Measurements from ENCODE around the gene KCNT2. TPM values are rescaled to one million over a fixed set of nuclear protein-coding genes. Genes with fewer than 3 reads are reported as not detected.
"Not testable (repeated sequence)": the region's sequence is repeated elsewhere in the genome, so short reads cannot be mapped to it uniquely, and the experiment has no call there.

KCNT2 gene
- not detected for total RNA-seq

DNA sequence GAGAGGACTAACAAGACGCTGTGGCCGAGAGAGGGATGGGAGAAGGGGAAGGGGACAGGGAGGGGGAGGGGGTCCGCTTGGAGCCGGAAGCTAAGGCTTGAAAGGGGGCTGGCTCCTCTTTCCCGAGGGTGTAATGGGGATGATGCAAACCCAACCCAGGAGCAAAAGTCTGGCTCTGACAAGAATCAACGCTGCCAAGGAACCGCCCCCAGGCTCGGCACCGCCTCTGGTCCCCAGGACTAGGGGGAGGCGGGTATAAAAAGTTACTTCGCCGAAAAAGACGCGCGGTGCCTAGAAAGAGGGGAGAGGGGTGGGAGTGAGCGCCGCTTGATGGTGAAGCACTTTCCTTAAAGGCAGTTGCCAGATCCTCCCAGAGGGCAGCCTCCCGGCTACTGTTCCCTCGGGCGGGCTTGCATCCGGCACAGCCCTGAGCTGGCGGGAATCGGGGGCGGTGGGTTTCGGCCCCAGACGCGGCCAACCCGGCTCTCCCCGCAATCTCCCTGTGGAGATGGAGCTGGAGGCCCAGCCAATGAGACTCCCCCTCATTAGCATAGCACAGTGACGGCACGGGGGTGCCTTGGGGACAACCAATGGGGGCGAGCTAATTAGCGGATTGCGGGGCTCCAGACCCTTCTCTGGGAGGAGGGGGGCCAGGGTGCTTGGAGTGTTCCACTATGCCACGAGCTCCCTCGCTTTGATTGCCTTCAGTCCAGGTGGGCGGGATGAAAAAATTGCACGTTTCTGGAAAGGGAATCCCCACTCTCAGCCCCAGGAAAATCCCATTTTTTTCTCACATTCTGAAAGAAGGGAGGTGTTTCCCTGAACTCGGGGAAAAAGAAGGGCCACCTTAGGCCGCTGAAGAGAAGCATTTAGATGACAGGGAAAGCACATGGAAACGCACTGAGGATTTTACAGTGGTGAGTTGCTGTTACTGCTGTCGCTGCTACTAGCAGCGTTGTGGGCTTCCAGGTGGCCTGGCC, at the start of gene KCNT2:
TSS of gene KCNT2 (minus strand) at position 51 of the 980 bp plus-strand sequence. CDS start 131 bp downstream, outside the sequence.
- no peak for DNase-seq
- Mint-ChIP-seq H3K4me1 (peaks cover 5% of the 10 kb centered on the region), H3K36me3 (ENCODE audit: low read depth) (no peaks in the 10 kb centered on the region), H3K27me3 (peaks cover 42% of the 10 kb centered on the region), H3K4me3 (peak within 1 kb of the TSS; percentile 2), H3K9me3 (no peaks in the 10 kb centered on the region), H3K27ac (no peak within 1 kb of the TSS)
- CTCF ChIA-PET = no interaction called here
- POLR2A ChIA-PET = no interaction called here

DNA sequence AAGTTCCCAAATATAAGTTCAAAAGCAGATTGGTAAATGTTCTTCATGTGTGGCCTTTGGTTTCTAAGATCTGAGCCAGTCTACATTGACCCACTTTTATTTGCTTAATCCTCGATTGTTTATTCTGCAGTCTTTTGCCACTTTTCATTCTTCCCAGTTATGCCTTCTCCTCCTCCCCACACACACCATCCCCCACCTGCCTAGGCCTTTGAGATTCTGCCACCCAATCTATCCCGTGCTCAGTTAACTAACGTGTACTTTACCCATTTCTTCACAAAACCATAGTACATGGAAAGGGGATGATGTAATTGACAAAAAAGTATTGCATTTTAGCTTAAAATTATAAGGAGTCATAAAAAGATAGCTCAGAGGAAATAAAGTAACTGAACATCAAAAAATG, 47.3 kb upstream of the KCNT2 start:
- DNase-seq = no peak
- H3K27ac Mint-ChIP-seq = no peak overlapping the region
- CTCF ChIA-PET = interaction anchor here (0.6 kb wide), 1 partner anchor 80 kb away, joined by 5 read pairs; no protein-coding TSS in a partner anchor
- no peak overlapping the region for H3K4me3 Mint-ChIP-seq
- H3K36me3 Mint-ChIP-seq (ENCODE audit: low read depth) = no peaks in the 10 kb centered on the region
- H3K4me1 Mint-ChIP-seq = peaks cover 14% of the 10 kb centered on the region
- POLR2A ChIA-PET = no interaction called here
- H3K9me3 Mint-ChIP-seq = no peaks in the 10 kb centered on the region
- H3K27me3 Mint-ChIP-seq = no peaks in the 10 kb centered on the region

DNA sequence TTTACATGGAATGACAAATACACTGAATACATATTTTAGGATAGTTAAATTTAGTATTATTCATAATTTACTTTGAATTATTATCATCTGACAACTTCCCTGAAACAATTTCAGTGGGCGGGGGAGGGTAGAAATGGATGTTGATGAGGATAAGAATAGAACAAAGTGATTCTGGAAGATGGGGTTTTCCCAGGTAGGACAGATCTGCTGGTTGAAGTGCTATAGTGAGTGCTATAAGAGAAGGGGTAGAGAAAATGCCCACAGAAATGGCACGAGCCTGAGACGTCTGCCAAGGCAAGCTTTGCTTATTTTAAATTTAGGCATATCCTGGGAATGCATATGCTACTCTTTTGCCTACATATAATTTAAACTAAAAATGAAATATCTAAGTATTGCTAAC, 46.8 kb upstream of the KCNT2 start:
- Mint-ChIP-seq H3K27ac (no peak overlapping the region), H3K9me3 (no peaks in the 10 kb centered on the region), H3K27me3 (no peaks in the 10 kb centered on the region), H3K4me3 (no peak overlapping the region), H3K4me1 (peaks cover 15% of the 10 kb centered on the region), H3K36me3 (ENCODE audit: low read depth) (no peaks in the 10 kb centered on the region)
- POLR2A ChIA-PET = no interaction called here
- CTCF ChIA-PET = interaction anchor here (0.6 kb wide), 1 partner anchor 80 kb away, joined by 5 read pairs; no protein-coding TSS in a partner anchor
- DNase-seq = no peak

DNA sequence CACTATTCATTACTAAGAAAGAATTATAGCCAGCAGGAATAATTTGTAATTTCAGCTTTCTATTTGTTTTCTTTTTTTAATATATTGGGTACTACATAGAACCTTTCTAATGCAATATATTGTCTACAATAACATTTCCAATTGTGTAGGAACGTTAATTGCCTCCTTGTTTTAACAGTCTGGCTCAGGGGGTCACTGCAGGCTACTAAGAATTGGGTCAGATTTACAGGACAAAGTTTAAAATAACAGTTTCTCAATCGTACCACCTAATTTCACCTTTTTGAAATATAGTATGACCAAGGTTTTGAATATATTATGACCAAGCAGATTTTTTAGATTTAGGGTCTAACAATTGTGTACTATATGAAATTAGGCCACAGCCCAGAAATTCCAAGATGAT, 46.0 kb upstream of the KCNT2 start:
- DNase-seq = no peak
- H3K36me3 Mint-ChIP-seq (ENCODE audit: low read depth) = no peaks in the 10 kb centered on the region
- ChIA-PET POLR2A (no interaction called here), CTCF (no interaction called here)
- H3K4me1 Mint-ChIP-seq = peaks cover 15% of the 10 kb centered on the region
- no peak overlapping the region for H3K27ac Mint-ChIP-seq
- H3K27me3 Mint-ChIP-seq = no peaks in the 10 kb centered on the region
- H3K9me3 Mint-ChIP-seq = no peaks in the 10 kb centered on the region
- H3K4me3 Mint-ChIP-seq = no peak overlapping the region

DNA sequence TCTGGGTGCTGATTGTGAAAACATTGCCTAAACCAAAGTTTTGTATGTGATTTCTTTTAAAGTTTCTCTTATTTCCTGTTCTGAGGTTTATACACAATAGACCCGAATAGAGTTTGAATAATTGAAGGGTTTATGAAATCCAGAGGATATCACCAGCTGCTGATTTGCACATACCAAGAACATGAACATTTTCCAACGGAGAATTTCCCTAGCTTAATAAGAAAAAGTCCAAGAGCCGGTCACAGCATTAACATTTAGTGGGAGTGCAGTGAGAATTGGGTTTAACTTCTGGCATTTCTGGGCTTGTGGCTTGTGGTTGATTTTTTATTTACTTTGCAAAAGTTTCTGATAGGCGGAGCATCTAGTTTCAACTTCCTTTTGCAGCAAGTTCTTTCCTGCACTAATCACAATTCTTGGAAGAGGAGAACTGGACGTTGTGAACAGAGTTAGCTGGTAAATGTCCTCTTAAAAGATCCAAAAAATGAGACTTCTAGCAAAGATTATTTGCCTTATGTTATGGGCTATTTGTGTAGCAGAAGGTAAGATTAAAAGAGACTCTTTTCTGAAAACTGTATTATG, 43.5 kb upstream of the KCNT2 start, which contains the start of gene CFH:
TSS of gene CFH (plus strand) at position 407 of the 579 bp plus-strand sequence. CDS start at position 482, 75 bp downstream.
- no peaks in the 10 kb centered on the region for H3K9me3 Mint-ChIP-seq
- ChIA-PET CTCF (no interaction called here), POLR2A (no interaction called here)
- H3K4me1 Mint-ChIP-seq = peaks cover 15% of the 10 kb centered on the region
- peak within 1 kb of the TSS; percentile 52 for H3K4me3 Mint-ChIP-seq
- peak within 1 kb of the TSS; percentile 16 for H3K27ac Mint-ChIP-seq
- H3K27me3 Mint-ChIP-seq = peaks cover 4% of the 10 kb centered on the region
- DNase-seq = peak; percentile 16
- no peaks in the 10 kb centered on the region for H3K36me3 Mint-ChIP-seq (ENCODE audit: low read depth)

DNA sequence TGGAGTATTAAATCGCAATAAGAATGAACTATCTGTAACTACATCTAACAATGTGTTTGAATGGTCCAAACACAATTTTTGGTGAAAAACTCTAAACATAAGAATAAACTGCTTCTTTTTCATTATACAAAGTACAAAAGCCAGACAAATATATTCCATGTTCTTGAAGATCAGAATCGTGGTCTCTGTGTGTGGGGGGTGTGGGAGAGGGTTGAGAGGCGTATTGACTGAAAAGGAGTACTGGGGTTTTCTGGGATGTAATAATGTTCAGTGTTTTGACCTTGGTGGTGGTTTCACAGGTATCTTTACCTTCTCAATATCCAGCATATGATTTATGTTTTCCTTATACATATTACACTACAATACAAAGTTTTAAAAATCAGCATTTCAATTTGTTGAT, 42.8 kb upstream of the KCNT2 start:
- Mint-ChIP-seq H3K36me3 (ENCODE audit: low read depth) (no peaks in the 10 kb centered on the region), H3K27ac (no peak overlapping the region), H3K9me3 (no peaks in the 10 kb centered on the region), H3K4me1 (peaks cover 15% of the 10 kb centered on the region), H3K4me3 (no peak overlapping the region), H3K27me3 (peaks cover 4% of the 10 kb centered on the region)
- ChIA-PET CTCF (no interaction called here), POLR2A (no interaction called here)
- no peak for DNase-seq

DNA sequence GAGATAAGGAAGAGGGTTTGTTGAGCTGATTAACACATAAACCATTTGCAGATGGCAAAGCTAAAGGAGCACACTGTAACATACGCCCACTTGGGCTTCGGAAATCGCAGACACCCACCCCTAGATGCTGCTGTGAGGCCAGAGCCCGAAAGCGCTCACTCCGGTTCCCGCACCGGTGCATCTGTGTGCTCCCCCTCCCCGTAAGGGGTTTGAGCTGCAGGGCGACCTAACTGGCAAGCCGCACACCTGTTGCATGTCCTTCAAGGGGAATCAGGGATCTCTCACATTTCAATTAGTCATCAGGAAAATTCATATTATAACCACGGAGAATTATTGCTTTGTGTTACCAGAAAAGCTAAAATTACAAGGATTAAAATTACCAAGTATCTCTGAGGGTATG, 42.2 kb upstream of the KCNT2 start:
- DNase-seq = no peak
- ChIA-PET CTCF (no interaction called here), POLR2A (no interaction called here)
- peaks cover 6% of the 10 kb centered on the region for H3K27me3 Mint-ChIP-seq
- no peaks in the 10 kb centered on the region for H3K9me3 Mint-ChIP-seq
- no peak overlapping the region for H3K4me3 Mint-ChIP-seq
- no peak overlapping the region for H3K27ac Mint-ChIP-seq
- peaks cover 15% of the 10 kb centered on the region for H3K4me1 Mint-ChIP-seq
- H3K36me3 Mint-ChIP-seq (ENCODE audit: low read depth) = no peaks in the 10 kb centered on the region

DNA sequence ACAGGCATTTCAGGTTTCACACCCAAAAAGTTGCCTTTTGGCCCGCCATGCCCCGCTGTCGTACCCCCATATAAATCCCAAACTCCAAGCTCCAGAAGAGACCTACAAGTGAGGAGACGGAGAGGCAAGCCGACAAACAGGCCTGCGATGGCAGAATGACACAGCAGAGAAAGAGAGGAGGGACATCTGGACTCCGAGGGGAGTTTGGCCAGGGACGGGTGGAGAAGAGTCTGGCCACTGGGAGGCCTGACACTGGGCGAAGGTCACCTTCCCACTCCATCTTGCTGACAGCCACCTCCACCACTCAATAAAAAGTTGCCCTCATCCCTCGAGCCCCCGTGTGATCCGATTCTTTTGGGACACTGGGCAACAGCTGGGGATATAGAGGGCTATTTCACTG, 41.8 kb upstream of the KCNT2 start:
- H3K36me3 Mint-ChIP-seq (ENCODE audit: low read depth) = no peaks in the 10 kb centered on the region
- no peak overlapping the region for H3K27ac Mint-ChIP-seq
- H3K4me1 Mint-ChIP-seq = peaks cover 15% of the 10 kb centered on the region
- no peak for DNase-seq
- H3K27me3 Mint-ChIP-seq = peaks cover 6% of the 10 kb centered on the region
- H3K9me3 Mint-ChIP-seq = no peaks in the 10 kb centered on the region
- ChIA-PET CTCF (no interaction called here), POLR2A (no interaction called here)
- H3K4me3 Mint-ChIP-seq = no peak overlapping the region

DNA sequence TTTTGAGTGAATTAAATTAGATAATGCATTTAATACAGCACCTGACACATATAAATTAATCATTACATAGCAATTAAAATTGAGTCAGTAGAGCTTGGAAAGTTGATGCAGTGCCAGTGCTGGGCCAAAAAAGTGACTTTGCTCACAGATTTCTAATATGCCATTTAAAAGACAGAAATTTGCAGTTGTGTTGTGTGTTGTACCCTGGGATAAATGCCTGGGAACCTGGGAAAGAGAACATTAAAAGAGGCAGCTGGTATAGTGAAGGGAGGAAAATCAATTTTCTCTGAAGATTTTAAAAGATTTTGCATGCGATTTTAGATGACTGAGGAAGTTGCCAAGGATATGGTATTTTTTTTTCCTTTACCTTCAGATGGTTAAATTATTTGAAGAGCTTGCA, 32.7 kb upstream of the KCNT2 start:
- DNase-seq = no peak
- Mint-ChIP-seq H3K27ac (no peak overlapping the region), H3K27me3 (peaks cover 9% of the 10 kb centered on the region), H3K36me3 (ENCODE audit: low read depth) (no peaks in the 10 kb centered on the region), H3K4me1 (no peaks in the 10 kb centered on the region), H3K4me3 (no peak overlapping the region), H3K9me3 (no peaks in the 10 kb centered on the region)
- POLR2A ChIA-PET = no interaction called here
- CTCF ChIA-PET = no interaction called here

DNA sequence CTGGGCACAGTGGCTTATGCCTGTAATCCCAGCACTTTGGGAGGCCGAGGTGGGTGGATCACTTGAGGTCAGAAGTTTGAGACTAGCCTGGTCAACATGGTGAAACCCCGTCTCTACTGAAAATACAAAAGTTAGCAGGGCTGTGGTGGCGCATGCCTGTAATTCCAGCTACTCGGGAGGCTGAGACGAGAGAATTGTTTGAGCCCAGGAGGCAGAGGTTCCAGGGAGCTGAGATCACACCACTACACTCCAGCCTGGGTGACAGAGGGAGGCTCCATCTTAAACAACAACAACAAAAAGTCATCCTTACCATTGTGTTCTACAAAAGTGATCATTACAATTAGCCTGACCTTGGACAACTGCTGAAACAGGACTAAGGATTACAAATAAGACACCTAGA, 31.1 kb upstream of the KCNT2 start:
- H3K4me3 Mint-ChIP-seq; H3K4me1 Mint-ChIP-seq; DNase-seq; CTCF ChIA-PET; H3K36me3 Mint-ChIP-seq (ENCODE audit: low read depth); H3K27ac Mint-ChIP-seq; H3K27me3 Mint-ChIP-seq; POLR2A ChIA-PET; H3K9me3 Mint-ChIP-seq: not testable (repeated sequence)

DNA sequence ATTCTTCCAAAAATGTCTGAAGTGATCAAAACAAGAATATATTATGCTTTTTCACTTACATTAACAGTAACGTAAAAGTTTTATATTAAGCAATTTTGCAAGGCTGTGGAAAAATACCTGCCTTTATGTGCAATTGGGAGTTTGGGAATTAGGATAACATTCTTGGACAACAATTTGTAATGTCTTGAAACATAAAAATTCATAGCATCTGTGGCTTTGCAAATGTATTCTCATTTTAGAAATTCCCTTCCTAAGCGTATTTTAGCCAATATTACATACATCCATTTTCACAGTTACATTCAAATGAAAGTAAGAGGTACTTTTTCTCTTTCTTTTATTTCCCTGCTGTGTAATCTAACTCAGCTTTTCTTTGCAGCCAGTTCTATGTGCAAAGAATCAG, 30.2 kb upstream of the KCNT2 start:
- H3K4me1 Mint-ChIP-seq = no peaks in the 10 kb centered on the region
- ChIA-PET CTCF (no interaction called here), POLR2A (no interaction called here)
- no peak for DNase-seq
- H3K9me3 Mint-ChIP-seq = no peaks in the 10 kb centered on the region
- no peak overlapping the region for H3K4me3 Mint-ChIP-seq
- H3K27ac Mint-ChIP-seq = no peak overlapping the region
- peaks cover under 1% of the 10 kb centered on the region for H3K27me3 Mint-ChIP-seq
- H3K36me3 Mint-ChIP-seq (ENCODE audit: low read depth) = no peaks in the 10 kb centered on the region

DNA sequence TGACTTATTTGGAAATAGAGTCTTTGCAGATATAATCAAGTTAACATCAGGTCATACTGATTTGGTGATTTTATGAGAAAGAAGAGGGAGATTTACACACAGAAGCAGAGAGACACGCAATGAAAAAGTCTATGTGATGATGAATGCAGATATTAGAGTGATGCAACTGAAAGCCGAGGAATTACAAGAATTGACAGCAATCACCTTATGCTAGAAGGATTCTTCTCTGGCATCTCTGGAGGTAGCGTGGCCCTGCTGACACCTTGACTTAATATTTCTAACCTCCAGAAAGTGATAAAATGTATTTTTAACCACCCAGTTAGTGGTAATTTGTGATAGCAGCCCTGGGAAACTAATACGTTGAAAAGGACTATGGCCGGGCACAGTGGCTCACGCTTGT, 29.4 kb upstream of the KCNT2 start:
- H3K4me1 Mint-ChIP-seq = no peaks in the 10 kb centered on the region
- H3K27ac Mint-ChIP-seq = no peak overlapping the region
- H3K36me3 Mint-ChIP-seq (ENCODE audit: low read depth) = no peaks in the 10 kb centered on the region
- no peaks in the 10 kb centered on the region for H3K27me3 Mint-ChIP-seq
- H3K9me3 Mint-ChIP-seq = no peaks in the 10 kb centered on the region
- POLR2A ChIA-PET = interaction anchor here (0.6 kb wide), 1 partner anchor 136 kb away, joined by 3 read pairs; no protein-coding TSS in a partner anchor
- CTCF ChIA-PET = no interaction called here
- DNase-seq = no peak
- H3K4me3 Mint-ChIP-seq = no peak overlapping the region

DNA sequence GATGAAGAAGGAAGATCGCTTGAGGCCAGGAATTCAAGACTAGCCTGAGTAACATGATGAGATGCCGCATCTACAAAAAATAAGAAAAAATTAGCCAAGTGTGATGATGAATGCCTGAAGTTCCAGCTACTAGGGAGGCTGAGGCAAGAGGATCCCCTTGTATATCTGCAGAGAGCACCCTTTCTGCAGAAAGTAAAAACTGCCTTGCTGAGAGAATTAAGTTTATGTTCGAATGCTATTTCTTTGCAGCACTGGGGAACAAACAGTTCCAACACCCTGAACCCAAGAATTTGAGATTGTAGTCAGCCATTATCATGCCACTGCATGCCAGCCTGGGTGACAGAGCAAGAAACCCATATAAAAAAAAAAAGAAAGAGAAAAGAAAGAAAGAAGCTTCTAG, 20.6 kb upstream of the KCNT2 start:
- ChIA-PET POLR2A (no interaction called here), CTCF (no interaction called here)
- Mint-ChIP-seq H3K9me3 (no peaks in the 10 kb centered on the region), H3K27ac (no peak overlapping the region), H3K4me3 (no peak overlapping the region), H3K4me1 (no peaks in the 10 kb centered on the region), H3K36me3 (ENCODE audit: low read depth) (no peaks in the 10 kb centered on the region), H3K27me3 (no peaks in the 10 kb centered on the region)
- DNase-seq = no peak
